ENCODE measurements around the gene RPS25.

DNA sequence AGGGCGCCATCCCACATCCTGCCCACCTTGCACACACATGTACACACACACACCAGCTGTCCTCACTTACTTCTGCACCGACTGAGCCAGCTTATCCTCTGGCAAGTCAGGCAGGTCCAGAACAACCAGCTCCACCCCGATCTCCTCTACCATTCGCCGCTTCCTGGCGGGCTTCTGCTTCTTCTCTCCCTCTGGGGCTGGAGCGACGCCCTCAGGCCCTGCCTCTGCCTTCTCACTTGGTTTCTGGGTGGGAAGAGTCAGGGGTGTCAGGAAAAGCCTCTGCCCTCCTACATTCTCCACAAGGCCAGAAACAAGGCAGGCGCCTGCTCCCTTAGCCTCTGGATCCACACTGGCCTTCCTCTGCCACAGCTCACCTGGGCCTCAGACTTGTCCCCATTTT, 30.5 kb upstream of the RPS25 start:
- TF ChIP-seq HNF4G (IDR thresholded peaks at IDR 0.05) = no peak
- TF ChIP-seq, protein P1, sequence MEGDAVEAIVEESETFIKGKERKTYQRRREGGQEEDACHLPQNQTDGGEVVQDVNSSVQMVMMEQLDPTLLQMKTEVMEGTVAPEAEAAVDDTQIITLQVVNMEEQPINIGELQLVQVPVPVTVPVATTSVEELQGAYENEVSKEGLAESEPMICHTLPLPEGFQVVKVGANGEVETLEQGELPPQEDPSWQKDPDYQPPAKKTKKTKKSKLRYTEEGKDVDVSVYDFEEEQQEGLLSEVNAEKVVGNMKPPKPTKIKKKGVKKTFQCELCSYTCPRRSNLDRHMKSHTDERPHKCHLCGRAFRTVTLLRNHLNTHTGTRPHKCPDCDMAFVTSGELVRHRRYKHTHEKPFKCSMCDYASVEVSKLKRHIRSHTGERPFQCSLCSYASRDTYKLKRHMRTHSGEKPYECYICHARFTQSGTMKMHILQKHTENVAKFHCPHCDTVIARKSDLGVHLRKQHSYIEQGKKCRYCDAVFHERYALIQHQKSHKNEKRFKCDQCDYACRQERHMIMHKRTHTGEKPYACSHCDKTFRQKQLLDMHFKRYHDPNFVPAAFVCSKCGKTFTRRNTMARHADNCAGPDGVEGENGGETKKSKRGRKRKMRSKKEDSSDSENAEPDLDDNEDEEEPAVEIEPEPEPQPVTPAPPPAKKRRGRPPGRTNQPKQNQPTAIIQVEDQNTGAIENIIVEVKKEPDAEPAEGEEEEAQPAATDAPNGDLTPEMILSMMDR (IDR thresholded peaks at IDR 0.05; ENCODE audit: low read depth, low read length, missing input control) = no peak
- no peak for TF ChIP-seq RXRA (IDR thresholded peaks at IDR 0.05)
